ENCODE data around the gene ZMYND11.

GRCh38 chr10:260819-261429 lies 125.7 kb downstream of the ZMYND11 start:
- no peak for TF ChIP-seq GABPA (IDR thresholded peaks at IDR 0.05; ENCODE audit: low read depth)
- TF ChIP-seq CTCF (IDR thresholded peaks at IDR 0.05; ENCODE audit: insufficient read depth, low read length) = no peak
- TF ChIP-seq POLR2AphosphoS5 (IDR thresholded peaks at IDR 0.05; ENCODE audit: low read depth) = no peak
- TF ChIP-seq REST (IDR thresholded peaks at IDR 0.05; ENCODE audit: insufficient replicate concordance, low read depth) = no peak
- peak; percentile 55; the same call in 1 of the 2 replicates for TF ChIP-seq SPI1 (IDR thresholded peaks at IDR 0.05; ENCODE audit: borderline replicate concordance, low read depth)

Data from HL-60 (cell line).